ENCODE results near the gene TNFSF13B.

DNA sequence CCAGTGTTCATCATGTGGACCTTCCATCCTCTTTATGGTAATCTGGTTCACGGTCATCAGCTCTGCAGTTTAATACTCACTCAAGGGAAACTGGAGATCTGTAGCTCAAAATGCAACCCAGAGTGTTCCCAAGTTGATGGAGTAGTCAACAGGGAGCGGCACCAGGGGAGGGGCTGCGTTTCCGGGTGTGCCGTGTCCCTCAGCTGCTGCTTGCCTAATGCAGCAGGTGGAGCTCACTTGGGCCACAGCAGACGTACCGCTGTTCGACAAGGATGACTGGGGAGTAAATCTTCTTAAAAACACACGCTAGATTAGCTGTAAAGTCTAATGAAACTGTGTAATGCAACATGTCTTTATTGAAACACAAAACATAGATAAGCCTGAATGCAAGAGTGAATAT is 81.1 kb downstream of the TNFSF13B start:
- TF ChIP-seq, protein P1, sequence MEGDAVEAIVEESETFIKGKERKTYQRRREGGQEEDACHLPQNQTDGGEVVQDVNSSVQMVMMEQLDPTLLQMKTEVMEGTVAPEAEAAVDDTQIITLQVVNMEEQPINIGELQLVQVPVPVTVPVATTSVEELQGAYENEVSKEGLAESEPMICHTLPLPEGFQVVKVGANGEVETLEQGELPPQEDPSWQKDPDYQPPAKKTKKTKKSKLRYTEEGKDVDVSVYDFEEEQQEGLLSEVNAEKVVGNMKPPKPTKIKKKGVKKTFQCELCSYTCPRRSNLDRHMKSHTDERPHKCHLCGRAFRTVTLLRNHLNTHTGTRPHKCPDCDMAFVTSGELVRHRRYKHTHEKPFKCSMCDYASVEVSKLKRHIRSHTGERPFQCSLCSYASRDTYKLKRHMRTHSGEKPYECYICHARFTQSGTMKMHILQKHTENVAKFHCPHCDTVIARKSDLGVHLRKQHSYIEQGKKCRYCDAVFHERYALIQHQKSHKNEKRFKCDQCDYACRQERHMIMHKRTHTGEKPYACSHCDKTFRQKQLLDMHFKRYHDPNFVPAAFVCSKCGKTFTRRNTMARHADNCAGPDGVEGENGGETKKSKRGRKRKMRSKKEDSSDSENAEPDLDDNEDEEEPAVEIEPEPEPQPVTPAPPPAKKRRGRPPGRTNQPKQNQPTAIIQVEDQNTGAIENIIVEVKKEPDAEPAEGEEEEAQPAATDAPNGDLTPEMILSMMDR (IDR thresholded peaks at IDR 0.05 in 4 of 5, conservative IDR thresholded peaks at IDR 0.05 in 1 of 5), result no peak
- no peak for TF ChIP-seq POLR2A (IDR thresholded peaks at IDR 0.05)

All from gastrocnemius medialis (tissue), 4 donors.